D721Med (cell line): ENCODE results near the gene IFNK.

ENCODE experiments used
- DNase-seq: peaks from one replicate; pipeline ENCODE4 v3.0.0; 2011; ENCODE audit warnings: low spot score; ENCODE audit not compliant: insufficient read length
- FAIRE-seq: peaks from 2 replicates; lab custom pipeline; 2011; peaks lifted over from hg19 to GRCh38; lab: Jason Lieb, UNC
- TF ChIP-seq, protein P1 (sequence below): IDR thresholded peaks from 2 replicates; pipeline ENCODE4 v1.5.1; 2012; ENCODE audit warnings: mild to moderate bottlenecking, control low read depth; ENCODE audit not compliant: insufficient read depth; ENCODE audit errors: missing control alignments

The IFNK gene

GRCh38 chr9:27533311-27533710 lies 9.2 kb downstream of the IFNK start:
- no peak for FAIRE-seq
- TF ChIP-seq, protein P1, sequence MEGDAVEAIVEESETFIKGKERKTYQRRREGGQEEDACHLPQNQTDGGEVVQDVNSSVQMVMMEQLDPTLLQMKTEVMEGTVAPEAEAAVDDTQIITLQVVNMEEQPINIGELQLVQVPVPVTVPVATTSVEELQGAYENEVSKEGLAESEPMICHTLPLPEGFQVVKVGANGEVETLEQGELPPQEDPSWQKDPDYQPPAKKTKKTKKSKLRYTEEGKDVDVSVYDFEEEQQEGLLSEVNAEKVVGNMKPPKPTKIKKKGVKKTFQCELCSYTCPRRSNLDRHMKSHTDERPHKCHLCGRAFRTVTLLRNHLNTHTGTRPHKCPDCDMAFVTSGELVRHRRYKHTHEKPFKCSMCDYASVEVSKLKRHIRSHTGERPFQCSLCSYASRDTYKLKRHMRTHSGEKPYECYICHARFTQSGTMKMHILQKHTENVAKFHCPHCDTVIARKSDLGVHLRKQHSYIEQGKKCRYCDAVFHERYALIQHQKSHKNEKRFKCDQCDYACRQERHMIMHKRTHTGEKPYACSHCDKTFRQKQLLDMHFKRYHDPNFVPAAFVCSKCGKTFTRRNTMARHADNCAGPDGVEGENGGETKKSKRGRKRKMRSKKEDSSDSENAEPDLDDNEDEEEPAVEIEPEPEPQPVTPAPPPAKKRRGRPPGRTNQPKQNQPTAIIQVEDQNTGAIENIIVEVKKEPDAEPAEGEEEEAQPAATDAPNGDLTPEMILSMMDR, result no peak

GRCh38 chr9:27534131-27534530 lies 10.0 kb downstream of the IFNK start:
- TF ChIP-seq, protein P1, result no peak
- no peak for FAIRE-seq
- DNase-seq, result no peak

More at GRCh38 chr9:27533311-27533710, 9.2 kb downstream of the IFNK start:
- no peak for DNase-seq

DNA sequence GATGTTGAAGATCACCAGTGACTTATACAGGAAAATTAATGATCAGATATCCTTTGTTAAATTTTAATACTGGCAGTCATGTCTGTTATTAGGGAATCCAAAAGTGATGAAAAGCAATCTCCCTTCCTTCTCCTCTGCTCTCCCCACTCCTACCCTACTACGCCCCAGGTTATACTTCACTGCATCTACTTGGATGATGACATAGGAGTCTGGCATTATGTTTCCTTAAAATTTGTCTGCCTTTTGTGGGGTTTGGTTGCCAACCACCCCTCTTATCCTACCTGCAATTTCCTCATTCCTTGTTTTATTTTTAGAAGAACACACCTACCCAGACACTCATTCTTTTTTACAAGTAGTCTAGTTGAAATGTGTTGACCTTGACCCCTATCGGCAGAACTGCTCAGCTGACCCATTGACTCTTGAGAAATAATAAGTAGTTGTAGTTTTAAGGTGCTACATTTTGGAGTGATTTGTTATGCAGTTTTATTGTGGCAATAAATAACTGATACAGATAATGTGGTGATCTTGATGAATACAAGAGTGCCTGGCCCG lies 10.6 kb downstream of the IFNK start:
- TF ChIP-seq, protein P1, result no peak
- DNase-seq (no peak), FAIRE-seq (no peak)

DNA sequence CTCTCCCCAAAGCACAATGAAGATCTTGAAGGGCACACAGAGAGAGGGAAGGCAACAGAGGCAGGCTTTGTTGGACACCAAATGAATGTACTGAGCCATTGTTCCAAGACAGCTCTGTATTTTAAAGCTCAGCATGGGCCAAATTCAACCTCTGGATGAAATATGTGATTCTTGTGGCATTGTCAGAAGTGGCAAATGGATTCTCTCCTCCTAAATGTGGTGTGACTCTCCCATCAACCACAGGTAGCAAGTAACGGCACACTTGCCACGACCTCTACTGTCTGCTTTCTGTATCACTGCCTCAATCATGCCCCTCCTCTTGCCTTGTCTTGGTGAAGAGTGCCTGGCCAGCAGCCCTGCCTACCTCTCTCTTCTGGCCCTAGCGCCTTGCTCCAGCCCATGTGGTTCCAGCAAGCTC lies 11.6 kb downstream of the IFNK start:
- DNase-seq (no peak), FAIRE-seq (no peak)
- TF ChIP-seq, protein P1, result no peak

DNA sequence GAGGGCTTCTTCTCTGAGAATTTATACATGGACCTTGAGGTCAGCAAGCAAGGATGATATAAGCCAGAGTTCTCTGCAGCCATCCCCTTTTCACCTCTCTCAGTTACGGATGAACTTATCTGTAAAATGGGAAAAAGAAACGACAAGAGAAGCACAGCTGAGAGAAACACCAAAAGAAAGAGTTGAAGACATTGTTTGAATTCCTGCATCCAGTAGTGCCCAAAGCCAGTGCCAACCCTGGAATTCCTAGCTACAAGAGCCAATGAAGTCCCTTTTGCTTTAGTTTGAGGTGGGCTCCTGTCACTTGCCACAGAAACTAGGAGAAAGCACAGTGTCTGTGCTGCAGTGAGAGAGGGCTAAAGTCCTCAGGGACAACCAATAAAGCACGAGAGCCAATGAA lies 12.1 kb downstream of the IFNK start:
- no peak for DNase-seq
- FAIRE-seq, result no peak
- TF ChIP-seq, protein P1, result no peak

DNA sequence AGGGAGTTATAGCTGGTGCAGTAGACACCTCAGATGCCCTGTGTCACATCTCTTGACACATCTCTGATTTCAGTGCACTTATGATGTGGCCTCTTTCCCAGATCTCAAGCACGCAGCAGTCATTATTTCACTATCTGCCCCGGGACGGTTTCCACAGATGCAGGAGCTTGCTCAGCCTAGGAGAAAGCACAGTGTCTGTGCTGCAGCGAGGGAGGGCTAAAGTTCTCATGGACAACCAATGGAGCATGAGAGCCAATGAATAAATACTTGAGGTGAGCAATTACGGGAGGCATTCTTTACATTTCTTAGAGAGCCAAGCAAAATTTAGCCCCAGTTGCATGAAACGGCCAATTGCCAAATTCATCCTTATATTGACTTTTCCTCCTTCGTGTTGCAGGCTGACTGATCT lies 12.9 kb downstream of the IFNK start:
- FAIRE-seq (no peak), DNase-seq (no peak)
- TF ChIP-seq, protein P1, result no peak

DNA sequence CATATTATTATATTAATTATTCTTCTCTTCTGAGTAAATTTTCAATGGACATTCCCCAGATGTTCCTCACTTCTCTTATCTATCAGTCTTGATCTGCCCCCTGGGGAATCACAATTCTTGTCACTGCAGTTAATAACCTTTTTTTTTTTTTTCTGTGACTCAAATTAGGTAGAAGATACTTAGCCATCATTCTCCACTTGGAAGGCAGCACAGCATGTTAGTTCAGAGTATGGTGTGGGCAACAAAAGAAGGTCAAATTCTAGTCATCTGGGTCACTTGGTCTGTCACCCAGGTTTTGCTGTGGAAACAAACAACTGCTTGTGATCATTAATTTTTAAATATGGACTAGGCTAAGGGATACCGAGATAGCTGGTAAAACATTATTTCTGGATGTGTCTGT lies 13.7 kb downstream of the IFNK start:
- TF ChIP-seq, protein P1, result no peak
- no peak for FAIRE-seq
- DNase-seq, result no peak
